GM23338 (cell line): Measurements from ENCODE around the gene IL36RN.

Experiments
- CREB1 ChIP-seq: fragments of 250-450 bp; sonication (Bioruptor Pico); IDR thresholded peaks from 2 replicates; pipeline ENCODE4 v1.5.0; 2020; ENCODE audit warnings: low read depth, mild to moderate bottlenecking, moderate library complexity
- CTCF ChIP-seq, 2 experiments: fragments of 200-600 bp in 1 of 2; sonication (generic) in 1 of 2; conservative IDR thresholded peaks; 2 replicates each; pipeline versions ENCODE4 v1.5.1 to v1.6.1; 2016 to 2017; ENCODE audit warnings: antibody characterized with exemption in 2 of 2, low read depth in 2 of 2, mild to moderate bottlenecking in 2 of 2, moderate library complexity in 1 of 2
- ETS1 ChIP-seq: IDR thresholded peaks from 2 replicates; pipeline ENCODE4 v1.6.1; 2016; ENCODE audit warnings: antibody characterized with exemption
- EZH2 ChIP-seq: fragments of 200-600 bp; sonication (generic); IDR thresholded peaks from one replicate; pipeline ENCODE4 v1.8.0; 2017; ENCODE audit warnings: antibody characterized with exemption, mild to moderate bottlenecking, low read depth; ENCODE audit not compliant: unreplicated experiment
- EZH2phosphoT487 ChIP-seq: fragments of 200-600 bp; sonication (generic); IDR thresholded peaks from one replicate; pipeline ENCODE4 v1.8.1; 2018; ENCODE audit warnings: antibody characterized with exemption; ENCODE audit not compliant: unreplicated experiment
- JUNB ChIP-seq: IDR thresholded peaks from one replicate; pipeline ENCODE4 v1.6.1; 2016; ENCODE audit warnings: antibody characterized with exemption; ENCODE audit not compliant: unreplicated experiment
- NANOG ChIP-seq: IDR thresholded peaks from 2 replicates; pipeline ENCODE4 v1.6.1; 2016; ENCODE audit warnings: antibody characterized with exemption, borderline replicate concordance
- POLR2AphosphoS5 ChIP-seq: IDR thresholded peaks from 2 replicates; pipeline ENCODE4 v1.6.1; 2016; ENCODE audit warnings: antibody characterized with exemption, low read depth
- REST ChIP-seq: IDR thresholded peaks from one replicate; pipeline ENCODE4 v1.6.1; 2018; ENCODE audit warnings: antibody characterized with exemption; ENCODE audit not compliant: unreplicated experiment
- STAT1 ChIP-seq: IDR thresholded peaks from one replicate; pipeline ENCODE4 v1.6.1; 2016; ENCODE audit warnings: antibody characterized with exemption; ENCODE audit not compliant: unreplicated experiment
- ZNF114 ChIP-seq: fragments of 250-450 bp; sonication (Bioruptor Pico); IDR thresholded peaks from 2 replicates; pipeline ENCODE4 v1.5.0; 2020; ENCODE audit warnings: mild to moderate bottlenecking, moderate library complexity
- ZNF331 ChIP-seq: fragments of 250-450 bp; sonication (Bioruptor Pico); IDR thresholded peaks from 2 replicates; pipeline ENCODE4 v1.5.0; 2020; ENCODE audit warnings: low read depth, mild to moderate bottlenecking, moderate library complexity

GRCh38 chr2:113032737-113033136 is 26.3 kb upstream of the IL36RN start:
- TF ChIP-seq STAT1 (no peak), CTCF (conservative IDR thresholded peaks at IDR 0.05; ENCODE audit: low read depth in 2 of 2) (no peak), POLR2AphosphoS5 (no peak), EZH2phosphoT487 (no peak), CREB1 (CRISPR knock-in tag) (no peak), EZH2 (no peak), REST (no peak), ZNF331 (no peak), JUNB (no peak), ETS1 (no peak), NANOG (no peak), ZNF114 (no peak)
